GM19372 (cell line): ENCODE results near the gene GPX6.
"Not testable (repeated sequence)": the region's sequence is repeated elsewhere in the genome, so short reads cannot be mapped to it uniquely, and the experiment has no call there.

Experiments used
- ATAC-seq: cut with Tn5 transposase; IDR thresholded peaks from one replicate; pipeline ENCODE4 v1.9.1; 2021; ENCODE audit warnings: mild to moderate bottlenecking, low read depth, moderate library complexity; ENCODE audit not compliant: unreplicated experiment

The GPX6 gene

DNA sequence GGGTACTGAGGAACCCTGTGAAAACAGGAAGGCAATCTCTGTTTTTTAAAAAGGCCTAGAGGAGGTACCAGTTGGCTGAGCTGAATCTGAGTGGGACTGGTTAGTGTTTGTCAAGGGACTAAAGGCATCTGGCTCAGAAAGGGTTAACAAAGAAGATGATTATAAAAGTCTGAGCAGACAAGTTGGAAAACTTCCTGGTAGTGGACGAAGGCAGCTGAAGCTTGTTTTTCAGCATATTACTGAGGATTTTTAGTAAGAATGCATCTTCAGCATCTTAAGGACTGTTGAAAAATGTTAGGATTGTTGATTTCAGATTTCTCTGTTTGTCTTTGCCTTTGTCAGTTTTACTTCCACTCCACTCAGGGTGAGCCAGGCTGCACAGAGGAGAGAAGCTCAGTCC lies 15.2 kb upstream of the GPX6 start:
- no peak for ATAC-seq

DNA sequence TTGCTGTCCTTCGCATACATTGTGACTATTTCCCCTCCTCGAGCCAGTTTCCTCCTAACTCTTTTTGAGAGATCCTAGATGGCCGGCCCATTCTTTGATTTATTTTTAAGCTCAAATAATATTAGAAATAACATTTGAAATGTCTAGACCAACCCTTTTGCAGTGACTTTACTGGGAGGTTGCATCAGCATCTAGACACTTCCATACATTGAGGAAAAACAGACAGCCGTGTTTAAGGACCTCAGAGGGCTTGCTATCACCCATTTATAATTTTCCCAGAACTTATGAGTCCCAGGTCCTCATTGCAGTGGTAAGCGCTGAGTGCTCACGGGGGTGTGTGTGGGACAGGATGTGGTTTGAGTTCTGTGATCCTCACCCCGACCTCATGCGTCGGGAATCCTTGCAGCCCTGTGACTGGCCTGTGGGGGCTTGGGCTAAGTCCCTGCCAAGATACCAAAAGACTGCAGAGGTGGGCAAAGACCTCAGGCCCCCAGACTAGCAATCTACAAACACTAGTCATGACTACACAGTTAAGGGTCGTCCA lies 10.0 kb upstream of the GPX6 start, which contains the start of gene GPX5:
GPX5 (plus strand) TSS at position 386 of the 544 bp plus-strand sequence; CDS start at position 519, 133 bp downstream.
- no peak for ATAC-seq

DNA sequence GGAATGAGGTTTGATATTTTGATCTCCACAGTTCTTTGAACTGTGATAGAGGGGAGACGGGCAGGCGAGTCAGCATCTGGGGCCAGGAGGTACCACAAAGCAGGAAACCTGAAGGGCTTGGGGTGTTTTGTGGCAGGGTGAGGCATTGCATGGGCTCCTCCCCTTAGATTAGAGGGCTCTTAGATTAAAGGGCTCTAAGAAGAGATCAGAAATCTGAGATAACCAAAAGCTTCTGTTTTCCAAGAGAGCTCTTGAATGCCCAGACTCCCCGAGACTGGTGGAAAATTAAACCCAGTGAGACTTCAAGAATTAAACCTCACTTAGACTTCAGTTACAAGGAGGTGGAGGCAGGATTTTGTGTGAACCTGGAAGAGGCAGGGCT lies 7.6 kb upstream of the GPX6 start:
- ATAC-seq = no peak

DNA sequence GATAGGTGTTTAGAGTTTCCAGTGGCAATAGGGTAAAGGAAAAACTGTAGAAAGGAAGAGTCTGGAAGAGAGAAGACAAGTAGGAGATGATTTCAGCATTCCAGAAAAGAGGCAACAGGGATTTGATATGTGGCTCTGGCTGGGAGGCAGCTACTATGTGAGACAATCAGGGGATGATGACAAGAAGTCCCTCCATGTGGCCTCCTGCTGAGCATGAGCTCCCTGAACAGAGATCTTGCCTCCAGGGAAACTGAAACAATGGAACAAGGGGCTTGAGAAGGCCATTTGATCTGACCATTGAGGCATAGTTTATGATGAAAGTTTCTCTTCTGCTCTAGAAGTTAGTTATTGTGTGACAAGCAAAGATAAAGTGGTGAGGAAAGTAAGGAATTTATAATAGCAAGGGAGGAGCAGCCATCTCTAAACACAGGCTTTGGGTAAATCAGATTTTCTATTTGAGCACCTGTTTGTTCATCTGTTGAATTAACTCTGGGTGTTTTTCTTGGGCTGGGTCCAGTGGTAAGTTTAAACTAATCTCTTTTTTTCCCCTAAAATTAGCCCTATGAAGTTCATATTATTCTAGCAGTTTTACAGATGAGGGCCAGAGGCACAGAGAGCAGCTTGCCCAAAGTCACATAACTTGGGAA lies 7.1 kb upstream of the GPX6 start:
- ATAC-seq = no peak

DNA sequence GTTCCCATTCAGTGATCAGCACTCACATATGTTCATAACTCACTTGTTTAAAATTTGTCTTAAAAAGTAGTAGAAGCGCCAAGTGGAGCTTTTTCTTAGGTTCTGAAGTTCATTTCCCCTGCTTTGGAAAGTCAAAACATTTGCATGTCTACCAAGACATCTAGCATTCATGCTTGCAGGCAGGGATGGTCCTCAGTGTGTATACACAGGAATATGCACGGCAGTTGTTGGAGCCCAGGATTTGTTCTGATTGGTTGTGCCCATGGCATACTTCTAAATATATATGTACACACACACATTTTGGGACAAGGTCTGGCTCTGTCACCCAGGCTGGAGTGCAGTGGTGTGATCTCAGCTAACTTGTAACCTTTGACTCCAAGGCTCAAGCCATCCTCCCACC lies 2.4 kb upstream of the GPX6 start:
- no peak for ATAC-seq

DNA sequence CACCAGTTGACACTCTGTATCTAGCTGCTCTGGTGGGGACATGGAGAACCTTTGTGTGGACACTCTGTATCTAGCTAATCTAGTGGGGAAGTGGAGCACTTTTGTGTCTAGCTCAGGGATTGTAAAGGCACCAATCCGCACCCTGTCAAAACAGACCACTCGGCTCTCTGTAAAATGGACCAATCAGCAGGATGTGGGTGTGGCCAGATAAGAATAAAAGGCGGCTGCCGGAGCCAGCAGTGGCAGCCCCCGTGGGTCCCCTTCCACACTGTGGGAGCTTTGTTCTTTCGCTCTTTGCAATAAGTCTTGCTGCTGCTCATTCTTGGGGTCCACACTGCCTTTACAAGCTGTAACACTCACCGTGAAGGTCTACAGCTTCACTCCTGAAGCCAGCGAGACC lies 3.2 kb downstream of the GPX6 start:
- not testable (repeated sequence) for ATAC-seq

DNA sequence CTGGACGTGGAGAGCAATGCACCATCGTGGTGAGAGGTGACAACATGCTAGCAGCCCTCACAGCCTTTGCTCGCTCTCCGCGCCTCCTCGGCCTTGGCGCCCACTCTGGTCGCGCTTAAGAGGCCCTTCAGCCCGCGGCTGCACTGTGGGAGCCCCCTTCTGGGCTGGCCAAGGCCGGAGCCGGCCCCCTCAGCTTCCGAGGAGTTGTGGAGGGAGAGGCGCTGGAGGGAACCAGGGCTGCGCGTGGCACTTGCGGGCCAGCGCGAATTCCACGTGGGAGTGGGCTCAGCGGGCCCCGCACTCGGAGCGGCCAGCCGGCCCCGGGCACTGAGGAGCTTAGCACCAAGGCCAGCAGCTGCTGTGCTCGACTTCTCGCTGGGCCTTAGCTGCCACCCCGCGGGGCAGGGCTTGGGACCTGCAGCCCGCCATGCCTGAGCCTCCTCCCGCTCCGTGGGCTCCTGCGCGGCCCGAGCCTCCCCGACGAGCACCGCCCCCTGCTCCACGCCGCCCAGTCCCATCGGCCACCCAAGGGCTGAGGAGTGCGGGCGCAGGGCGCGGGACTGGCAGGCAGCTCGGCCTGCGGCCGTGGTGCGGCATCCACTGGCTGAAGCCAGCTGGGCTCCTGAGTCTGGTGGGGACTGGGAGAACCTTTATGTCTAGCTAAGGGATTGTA lies 3.8 kb downstream of the GPX6 start:
- no peak for ATAC-seq

DNA sequence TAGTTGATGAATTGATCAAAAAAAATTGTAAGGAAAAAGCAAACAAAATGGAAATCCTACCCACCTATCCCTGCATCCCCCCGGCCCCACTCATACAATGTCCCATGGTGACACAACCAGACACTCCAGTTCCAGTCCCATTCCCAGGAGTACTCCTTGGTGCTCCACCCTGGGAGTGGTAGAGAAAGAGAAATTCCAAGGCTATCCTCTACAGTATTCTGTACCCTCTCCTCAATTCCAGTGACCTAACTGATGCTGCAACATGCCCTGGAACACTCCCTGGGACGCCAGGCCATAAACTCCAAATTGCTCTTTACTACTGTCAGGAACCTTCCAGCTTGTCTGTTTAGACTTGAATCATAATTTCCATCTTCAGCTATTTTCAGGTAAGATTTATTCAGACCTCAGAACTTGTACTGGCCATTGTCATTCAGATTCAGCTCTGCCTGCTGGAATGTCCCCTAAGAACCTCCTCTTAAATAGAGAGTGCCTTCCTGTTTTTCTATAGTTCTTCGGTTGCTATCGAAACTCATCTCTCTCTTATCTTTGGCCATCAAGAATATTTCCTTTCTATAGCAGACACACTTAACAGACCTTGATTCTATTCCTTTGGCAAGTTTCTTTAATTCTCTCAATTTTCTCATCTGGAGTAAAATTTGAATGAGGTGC lies 8.7 kb downstream of the GPX6 start:
- no peak for ATAC-seq

DNA sequence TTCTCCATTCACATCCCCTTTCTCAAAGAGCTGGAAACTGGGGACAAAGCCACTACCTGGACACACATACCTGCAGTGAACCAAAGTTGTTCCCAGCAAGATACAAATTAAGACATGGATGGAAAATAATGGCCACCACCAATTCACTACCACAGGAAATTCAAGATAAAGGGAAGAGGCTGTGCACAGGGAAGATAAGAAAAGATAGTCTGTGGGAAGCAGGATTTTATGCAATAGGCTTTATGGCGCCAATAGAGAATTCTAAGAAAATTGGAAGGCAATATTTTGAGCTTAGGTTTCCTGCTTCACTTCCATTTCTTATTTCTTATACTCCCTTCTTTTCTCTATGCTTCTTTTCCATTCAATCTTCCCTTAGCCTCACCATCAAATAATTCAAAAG lies 9.9 kb downstream of the GPX6 start:
- ATAC-seq = no peak

DNA sequence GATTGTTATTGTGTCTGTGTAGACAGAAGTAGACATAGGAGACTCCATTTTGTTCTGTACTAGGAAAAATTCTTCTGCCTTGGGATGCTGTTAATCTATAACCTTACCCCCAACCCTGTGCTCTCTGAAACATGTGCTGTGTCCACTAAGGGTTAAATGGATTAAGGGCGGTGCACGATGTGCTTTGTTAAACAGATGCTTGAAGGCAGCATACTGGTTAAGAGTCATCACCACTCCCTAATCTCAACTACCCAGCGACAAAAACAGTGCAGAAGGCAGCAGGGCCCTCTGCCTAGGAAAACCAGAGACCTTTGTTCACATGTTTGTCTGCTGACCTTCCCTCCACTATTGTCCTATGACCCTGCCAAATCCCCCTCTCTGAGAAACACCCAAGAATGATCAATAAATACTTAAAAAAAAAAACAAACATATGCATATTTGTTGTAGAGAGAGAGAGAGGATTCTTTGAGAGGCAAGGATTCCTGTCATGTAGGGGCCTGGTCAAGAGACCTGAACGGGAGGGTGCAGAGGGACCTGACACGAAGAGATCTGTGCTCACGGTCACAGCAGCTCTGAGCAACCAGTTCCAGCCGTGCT lies 12.8 kb downstream of the GPX6 start:
- not testable (repeated sequence) for ATAC-seq

DNA sequence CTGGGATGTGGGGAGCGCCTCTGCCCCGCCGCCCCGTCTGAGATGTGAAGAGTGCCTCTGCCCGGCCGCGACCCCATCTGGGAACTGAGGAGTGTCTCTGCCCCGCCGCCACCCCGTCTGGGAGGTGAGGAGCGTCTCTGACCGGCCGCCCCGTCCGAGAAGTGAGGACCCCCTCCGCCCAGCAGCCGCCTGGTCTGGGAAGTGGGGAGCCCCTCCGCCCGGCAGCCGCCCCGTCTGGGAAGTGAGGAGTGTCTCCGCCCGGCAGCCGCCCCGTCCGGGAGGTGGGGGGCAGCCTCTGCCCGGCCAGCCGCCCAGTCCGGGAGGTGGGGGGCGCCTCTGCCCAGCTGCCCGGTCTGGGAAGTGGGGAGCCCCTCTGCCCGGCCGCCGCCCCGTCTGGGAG lies 13.5 kb downstream of the GPX6 start:
- not testable (repeated sequence) for ATAC-seq

DNA sequence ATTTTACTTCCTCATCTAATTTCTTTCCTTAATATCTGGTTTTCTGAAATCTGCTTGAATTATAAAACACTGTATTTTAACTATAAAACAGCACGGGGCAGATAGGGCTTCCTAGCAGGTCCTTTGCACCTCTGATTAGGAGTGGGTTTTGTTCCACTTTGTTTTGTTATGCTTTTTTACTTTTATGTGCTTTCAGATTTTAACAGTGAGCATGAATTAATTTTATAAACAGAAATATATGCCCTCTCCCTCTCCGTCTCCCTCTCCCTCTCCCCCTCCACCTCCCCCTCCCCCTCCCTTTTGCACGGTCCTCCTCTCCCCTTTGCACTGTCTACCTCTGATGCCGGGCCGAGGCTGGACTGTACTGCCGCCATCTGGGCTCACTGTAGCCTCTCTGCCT lies 14.3 kb downstream of the GPX6 start:
- ATAC-seq = no peak

DNA sequence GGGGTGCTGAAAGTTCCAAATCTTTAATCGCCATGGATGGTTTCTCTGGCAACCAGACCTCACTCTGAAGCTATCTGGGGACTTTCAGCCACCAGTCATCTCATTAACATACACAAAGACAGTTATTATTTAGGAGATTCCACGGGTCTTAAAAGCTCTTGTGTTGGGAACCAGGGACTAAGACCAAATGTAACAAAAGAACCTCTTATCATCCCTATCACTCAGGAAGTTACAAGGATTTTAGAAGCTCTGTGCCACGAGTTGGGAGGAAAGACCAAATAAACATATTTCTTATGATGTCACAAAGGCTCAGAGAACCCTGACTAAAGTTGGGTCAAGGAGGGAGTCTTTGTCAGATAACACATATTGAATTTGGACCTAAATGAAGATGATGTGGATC lies 17.7 kb downstream of the GPX6 start:
- no peak for ATAC-seq

DNA sequence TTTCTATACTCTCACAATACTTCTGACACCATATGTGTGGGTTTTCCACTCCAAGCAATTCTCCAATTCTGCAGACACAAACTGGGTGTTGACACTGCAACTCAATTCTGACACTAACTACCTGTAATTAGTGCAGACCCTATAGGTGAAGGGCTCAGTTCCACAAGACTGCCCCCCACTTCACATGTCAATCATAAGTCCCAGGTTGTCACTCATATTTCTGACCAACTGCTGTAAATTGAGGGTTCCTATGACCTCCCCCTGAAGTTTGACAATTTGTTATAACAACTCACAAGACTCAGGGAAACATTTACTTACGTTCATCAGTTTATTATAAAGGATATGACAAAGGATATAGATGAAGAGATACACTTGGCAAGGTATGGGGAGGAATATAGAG lies 18.3 kb downstream of the GPX6 start:
- ATAC-seq = no peak

DNA sequence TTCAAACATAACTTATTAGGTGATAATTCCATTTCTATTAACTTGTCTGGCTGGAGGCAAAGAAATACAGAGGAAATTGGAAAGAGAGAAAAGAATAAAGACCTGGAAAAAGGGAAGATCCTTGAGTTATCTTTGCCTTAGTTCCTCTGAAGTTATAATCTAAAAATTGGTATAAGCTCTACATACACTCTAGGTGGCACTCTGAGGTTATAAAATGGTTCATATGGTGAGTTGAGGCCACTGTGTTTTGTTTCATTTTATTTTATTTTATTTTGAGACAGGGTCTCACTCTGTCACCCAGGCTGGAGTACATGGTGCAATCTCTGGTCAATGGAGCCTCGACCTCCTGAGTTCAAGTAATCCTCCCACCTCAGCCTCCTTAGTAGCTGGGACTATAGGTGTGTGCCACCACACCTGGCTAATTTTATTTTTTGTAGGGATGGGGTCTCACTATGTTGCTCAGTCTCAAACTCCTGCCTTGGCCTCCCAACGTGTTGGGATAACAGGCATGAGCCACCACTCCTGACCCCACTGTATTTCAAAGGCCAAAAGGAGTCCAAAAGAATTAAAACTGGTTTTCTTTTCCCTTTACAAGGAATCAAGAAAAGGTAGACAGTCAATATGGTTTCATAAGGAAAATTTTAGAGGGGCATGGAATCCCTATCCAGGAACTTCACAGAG lies 19.4 kb downstream of the GPX6 start:
- no peak for ATAC-seq

DNA sequence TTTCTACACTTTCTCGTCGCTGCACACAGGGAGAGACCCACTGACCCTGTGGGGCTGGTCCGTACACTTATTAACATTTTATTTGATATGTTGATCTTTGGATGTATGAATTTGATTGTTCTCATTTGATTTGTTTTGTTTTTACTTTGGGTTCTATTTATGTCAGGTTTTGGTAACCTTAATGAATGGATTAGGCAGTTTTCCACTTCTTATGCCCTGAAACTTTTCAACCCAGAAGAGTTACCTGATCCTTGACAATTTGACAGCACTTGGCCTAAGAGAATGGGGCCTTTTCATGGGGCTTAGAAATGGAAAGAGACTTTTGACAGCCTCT lies 23.6 kb downstream of the GPX6 start:
- no peak for ATAC-seq

DNA sequence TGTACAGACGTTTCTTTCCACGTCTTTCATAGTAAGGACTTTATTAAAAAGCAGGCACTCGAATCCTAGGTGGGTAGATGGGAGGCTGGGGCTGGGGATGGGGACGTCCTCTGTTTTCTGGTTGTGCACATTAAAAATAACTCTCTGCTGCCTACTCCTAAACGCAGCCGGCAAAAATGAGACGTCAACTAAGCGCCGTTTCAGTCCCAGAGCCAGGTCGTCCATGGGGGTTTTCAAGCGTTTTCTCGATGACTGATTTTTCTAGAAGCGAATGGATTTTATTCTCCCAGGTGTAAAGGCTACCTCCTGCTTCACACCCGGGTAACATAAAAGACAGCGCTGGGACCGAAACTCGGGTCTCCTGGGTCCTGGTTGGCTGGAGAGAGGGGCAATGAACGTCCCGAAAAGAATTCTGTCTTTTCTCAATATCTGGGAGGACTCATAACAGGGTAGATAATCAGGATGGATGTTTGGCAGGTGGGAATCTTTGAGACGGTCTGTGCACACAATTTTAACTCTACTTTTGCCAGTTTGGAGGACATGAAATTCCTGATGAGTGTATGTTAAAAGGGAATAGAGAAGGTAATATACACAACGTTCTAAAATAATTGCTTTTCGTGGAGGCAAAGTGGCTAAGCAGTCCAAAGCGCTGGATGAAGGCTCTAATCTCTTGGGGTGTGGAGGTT lies 25.2 kb downstream of the GPX6 start:
- no peak for ATAC-seq

DNA sequence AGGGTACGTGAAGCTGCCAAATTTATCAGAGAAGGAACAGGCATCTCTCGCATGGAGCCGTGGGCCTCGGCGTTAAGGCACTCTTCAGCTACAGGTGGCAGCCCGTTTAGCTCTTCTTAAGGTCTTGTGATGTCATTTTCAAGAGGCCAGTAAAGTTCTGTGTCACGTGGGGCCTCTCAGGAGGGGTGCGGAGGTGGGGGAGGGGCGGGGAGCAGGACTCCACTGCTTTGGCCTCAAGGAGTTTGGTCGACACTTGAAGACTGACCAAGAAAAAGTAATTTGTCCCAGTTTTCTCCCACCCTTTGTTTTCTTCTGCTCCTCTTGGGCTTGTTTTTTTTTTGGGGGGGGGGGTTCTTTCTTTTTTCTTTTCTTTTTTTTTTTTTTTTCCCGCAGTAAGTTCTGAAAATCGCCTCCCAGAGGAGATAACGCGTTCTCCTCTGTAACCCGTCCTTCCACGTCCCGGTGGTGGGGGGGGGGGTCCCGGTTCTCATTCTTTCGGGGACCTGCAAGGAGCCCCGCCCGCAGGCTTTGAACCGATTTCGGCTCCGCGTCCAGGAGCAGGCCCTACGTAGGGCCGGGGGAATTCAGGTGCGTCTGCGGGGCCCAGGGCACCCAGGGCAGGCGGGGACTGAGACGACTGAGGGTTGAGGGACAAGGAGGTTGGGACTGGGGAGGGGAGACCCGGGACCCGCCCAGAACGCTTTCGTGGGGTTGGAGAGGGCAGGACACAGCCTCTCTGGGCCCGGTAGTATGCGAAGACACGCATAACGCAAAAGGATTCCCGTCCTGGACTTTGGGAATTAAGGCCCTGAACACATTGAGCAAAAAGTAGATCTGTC lies 26.0 kb downstream of the GPX6 start:
- no peak for ATAC-seq

DNA sequence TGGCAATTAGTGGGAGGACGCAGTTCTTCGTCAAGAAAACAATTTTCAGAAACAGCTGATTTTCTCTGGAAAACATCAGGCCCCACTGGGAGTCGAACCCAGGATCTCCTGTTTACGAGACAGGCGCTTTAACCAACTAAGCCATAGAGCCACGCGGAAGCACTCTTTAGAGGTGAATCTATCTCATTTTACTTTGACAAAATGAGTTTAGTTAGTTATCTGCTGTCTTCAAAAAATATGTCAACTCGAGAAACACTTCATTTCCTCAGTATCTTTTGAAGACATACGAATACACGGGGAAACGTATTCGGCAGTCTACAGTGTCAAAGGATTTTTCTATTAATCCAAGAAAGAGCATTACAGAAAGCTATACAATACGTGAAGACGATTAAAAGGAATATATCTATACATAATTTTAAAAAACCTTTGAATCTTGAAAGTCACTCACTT lies 26.7 kb downstream of the GPX6 start:
- no peak for ATAC-seq
